SK-N-SH (cell line): Measurements from ENCODE around the gene OBI1.

Source experiments
- YY1 ChIP-seq: IDR thresholded peaks from 2 replicates; pipeline ENCODE4 v1.4.0; 2012; ENCODE audit warnings: low read depth, mild to moderate bottlenecking
- TF ChIP-seq, protein P1 (sequence below): fragments of 200-600 bp; sonication (generic); IDR thresholded peaks from 2 replicates; pipeline ENCODE4 v1.6.1; 2017; ENCODE audit warnings: antibody characterized with exemption, mild to moderate bottlenecking, moderate library complexity

- TF ChIP-seq, protein P1, sequence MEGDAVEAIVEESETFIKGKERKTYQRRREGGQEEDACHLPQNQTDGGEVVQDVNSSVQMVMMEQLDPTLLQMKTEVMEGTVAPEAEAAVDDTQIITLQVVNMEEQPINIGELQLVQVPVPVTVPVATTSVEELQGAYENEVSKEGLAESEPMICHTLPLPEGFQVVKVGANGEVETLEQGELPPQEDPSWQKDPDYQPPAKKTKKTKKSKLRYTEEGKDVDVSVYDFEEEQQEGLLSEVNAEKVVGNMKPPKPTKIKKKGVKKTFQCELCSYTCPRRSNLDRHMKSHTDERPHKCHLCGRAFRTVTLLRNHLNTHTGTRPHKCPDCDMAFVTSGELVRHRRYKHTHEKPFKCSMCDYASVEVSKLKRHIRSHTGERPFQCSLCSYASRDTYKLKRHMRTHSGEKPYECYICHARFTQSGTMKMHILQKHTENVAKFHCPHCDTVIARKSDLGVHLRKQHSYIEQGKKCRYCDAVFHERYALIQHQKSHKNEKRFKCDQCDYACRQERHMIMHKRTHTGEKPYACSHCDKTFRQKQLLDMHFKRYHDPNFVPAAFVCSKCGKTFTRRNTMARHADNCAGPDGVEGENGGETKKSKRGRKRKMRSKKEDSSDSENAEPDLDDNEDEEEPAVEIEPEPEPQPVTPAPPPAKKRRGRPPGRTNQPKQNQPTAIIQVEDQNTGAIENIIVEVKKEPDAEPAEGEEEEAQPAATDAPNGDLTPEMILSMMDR, result no peak
- no peak for TF ChIP-seq YY1
Observed at GRCh38 chr13:78597602-78597932, 61.4 kb downstream of the OBI1 start.
